Measurements from ENCODE around the gene CA9.

DNA sequence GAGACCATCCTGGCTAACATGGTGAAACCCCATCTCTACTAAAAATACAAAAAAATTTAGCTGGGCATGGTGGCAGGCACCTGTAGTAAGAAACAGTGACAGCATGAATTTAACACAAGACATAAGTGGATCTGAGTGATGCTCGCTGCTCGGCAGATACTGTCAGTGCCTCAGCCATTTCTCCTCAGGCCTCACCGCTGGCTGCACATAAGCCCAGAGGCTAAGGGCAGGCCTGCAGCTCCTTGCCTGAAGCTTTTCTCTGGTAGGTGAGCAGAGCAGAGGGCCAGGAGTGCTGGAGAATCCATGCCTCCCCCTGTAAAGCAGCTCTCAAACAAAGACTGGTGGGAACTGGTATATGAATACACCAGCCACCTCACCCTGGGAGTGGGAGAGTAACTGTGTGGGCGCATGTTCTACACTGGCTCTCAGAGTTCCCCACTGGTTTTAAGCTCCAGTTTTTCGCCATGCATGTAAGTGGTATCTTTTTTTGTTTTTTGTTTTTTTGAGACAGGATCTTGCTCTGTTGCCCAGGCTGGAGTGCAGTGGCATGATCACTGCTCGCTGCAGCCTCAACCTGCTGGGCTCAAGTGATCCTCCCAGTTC is 45.2 kb upstream of the CA9 start:
- TF ChIP-seq TCF7 (CRISPR knock-in tag; IDR thresholded peaks at IDR 0.05; ENCODE audit: low read depth) (no peak), NFYB (CRISPR knock-in tag; conservative IDR thresholded peaks at IDR 0.05; ENCODE audit: low read depth) (no peak), KAT7 (CRISPR knock-in tag; IDR thresholded peaks at IDR 0.05; ENCODE audit: borderline replicate concordance) (no peak), ATF3 (CRISPR knock-in tag; conservative IDR thresholded peaks at IDR 0.05) (no peak), FOXJ3 (CRISPR knock-in tag; IDR thresholded peaks at IDR 0.05; ENCODE audit: borderline replicate concordance) (no peak), ZNF263 (CRISPR knock-in tag; IDR thresholded peaks at IDR 0.05; ENCODE audit: low read depth) (no peak), USF2 (CRISPR knock-in tag; IDR thresholded peaks at IDR 0.05) (no peak), TEAD1 (CRISPR knock-in tag; IDR thresholded peaks at IDR 0.05) (no peak), ATF1 (CRISPR knock-in tag; IDR thresholded peaks at IDR 0.05) (no peak)
- TF ChIP-seq, protein P1, sequence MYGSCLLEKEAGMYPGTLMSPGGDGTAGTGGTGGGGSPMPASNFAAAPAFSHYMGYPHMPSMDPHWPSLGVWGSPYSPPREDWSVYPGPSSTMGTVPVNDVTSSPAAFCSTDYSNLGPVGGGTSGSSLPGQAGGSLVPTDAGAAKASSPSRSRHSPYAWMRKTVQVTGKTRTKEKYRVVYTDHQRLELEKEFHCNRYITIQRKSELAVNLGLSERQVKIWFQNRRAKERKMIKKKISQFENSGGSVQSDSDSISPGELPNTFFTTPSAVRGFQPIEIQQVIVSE (CRISPR knock-in tag; IDR thresholded peaks at IDR 0.05; ENCODE audit: borderline replicate concordance), result no peak
- TF ChIP-seq, protein P2, sequence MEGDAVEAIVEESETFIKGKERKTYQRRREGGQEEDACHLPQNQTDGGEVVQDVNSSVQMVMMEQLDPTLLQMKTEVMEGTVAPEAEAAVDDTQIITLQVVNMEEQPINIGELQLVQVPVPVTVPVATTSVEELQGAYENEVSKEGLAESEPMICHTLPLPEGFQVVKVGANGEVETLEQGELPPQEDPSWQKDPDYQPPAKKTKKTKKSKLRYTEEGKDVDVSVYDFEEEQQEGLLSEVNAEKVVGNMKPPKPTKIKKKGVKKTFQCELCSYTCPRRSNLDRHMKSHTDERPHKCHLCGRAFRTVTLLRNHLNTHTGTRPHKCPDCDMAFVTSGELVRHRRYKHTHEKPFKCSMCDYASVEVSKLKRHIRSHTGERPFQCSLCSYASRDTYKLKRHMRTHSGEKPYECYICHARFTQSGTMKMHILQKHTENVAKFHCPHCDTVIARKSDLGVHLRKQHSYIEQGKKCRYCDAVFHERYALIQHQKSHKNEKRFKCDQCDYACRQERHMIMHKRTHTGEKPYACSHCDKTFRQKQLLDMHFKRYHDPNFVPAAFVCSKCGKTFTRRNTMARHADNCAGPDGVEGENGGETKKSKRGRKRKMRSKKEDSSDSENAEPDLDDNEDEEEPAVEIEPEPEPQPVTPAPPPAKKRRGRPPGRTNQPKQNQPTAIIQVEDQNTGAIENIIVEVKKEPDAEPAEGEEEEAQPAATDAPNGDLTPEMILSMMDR (IDR thresholded peaks at IDR 0.05), result no peak
- TF ChIP-seq, protein P3, sequence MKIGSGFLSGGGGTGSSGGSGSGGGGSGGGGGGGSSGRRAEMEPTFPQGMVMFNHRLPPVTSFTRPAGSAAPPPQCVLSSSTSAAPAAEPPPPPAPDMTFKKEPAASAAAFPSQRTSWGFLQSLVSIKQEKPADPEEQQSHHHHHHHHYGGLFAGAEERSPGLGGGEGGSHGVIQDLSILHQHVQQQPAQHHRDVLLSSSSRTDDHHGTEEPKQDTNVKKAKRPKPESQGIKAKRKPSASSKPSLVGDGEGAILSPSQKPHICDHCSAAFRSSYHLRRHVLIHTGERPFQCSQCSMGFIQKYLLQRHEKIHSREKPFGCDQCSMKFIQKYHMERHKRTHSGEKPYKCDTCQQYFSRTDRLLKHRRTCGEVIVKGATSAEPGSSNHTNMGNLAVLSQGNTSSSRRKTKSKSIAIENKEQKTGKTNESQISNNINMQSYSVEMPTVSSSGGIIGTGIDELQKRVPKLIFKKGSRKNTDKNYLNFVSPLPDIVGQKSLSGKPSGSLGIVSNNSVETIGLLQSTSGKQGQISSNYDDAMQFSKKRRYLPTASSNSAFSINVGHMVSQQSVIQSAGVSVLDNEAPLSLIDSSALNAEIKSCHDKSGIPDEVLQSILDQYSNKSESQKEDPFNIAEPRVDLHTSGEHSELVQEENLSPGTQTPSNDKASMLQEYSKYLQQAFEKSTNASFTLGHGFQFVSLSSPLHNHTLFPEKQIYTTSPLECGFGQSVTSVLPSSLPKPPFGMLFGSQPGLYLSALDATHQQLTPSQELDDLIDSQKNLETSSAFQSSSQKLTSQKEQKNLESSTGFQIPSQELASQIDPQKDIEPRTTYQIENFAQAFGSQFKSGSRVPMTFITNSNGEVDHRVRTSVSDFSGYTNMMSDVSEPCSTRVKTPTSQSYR (CRISPR knock-in tag; IDR thresholded peaks at IDR 0.05), result no peak
- TF ChIP-seq, protein P4, sequence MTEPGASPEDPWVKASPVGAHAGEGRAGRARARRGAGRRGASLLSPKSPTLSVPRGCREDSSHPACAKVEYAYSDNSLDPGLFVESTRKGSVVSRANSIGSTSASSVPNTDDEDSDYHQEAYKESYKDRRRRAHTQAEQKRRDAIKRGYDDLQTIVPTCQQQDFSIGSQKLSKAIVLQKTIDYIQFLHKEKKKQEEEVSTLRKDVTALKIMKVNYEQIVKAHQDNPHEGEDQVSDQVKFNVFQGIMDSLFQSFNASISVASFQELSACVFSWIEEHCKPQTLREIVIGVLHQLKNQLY (CRISPR knock-in tag; IDR thresholded peaks at IDR 0.05), result no peak

Data from WTC11 (cell line).